OCI-LY7 (cell line): ENCODE results near the gene EVA1C.

Source experiments
- EZH2phosphoT487 ChIP-seq: fragments of 200-600 bp; sonication (generic); IDR thresholded peaks from 2 replicates; pipeline ENCODE4 v1.6.1; 2018; ENCODE audit warnings: low read depth, borderline replicate concordance, mild to moderate bottlenecking, mixed run types, antibody characterized with exemption, low read length, moderate library complexity, mixed read lengths
- TF ChIP-seq, protein P1 (sequence below): fragments of 200-600 bp; sonication (generic); conservative IDR thresholded peaks from 2 replicates; pipeline ENCODE4 v1.5.1; 2014; ENCODE audit warnings: mild to moderate bottlenecking, antibody characterized with exemption, low read length, moderate library complexity, mixed read lengths

DNA sequence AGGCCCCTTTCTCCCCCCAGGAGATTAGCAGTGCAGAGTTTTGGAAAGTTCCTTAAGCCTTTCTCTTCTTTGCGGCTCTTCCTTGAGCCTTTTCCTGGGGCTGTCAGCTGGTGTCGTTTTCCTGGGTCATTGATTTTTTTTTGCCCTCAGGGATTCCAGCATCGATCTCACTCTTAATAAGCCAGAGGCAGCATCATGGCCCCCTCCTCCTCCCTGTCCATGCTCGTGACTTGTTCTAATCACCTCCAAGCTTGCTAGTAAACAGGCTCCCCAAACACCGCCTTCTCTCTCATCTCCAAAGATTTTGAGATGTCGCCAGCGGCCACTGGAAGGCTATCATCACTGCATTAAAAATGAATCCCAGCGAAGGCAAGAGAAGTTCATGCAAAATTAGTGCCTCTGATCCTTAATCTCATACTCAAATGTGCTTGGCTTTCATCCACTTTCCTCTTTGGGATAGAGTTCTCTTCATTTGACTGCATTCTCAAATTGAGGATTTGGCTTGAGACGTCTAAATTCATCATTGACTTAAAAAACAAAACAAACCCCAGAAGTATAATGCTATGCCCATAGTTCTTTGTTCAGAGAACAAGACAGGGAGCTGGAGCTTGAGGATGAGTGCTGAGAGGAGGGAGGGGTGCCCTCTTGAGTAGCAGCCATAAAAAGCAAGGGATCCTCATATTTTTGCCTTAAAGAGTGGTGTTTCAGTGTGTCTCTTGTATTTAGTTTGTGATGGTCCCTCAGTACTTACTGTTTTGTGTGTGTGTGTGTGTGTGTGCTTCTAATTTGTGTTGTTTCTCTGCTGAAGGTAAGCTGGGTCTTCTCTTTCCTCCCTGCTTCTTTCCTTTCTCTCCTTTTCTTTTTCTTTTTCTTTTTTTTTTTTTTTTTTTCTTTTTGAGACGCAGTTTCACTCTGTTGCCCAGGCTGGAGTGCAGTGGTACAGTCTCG is 3.2 kb downstream of the EVA1C start:
- no peak for TF ChIP-seq EZH2phosphoT487
- TF ChIP-seq, protein P1, sequence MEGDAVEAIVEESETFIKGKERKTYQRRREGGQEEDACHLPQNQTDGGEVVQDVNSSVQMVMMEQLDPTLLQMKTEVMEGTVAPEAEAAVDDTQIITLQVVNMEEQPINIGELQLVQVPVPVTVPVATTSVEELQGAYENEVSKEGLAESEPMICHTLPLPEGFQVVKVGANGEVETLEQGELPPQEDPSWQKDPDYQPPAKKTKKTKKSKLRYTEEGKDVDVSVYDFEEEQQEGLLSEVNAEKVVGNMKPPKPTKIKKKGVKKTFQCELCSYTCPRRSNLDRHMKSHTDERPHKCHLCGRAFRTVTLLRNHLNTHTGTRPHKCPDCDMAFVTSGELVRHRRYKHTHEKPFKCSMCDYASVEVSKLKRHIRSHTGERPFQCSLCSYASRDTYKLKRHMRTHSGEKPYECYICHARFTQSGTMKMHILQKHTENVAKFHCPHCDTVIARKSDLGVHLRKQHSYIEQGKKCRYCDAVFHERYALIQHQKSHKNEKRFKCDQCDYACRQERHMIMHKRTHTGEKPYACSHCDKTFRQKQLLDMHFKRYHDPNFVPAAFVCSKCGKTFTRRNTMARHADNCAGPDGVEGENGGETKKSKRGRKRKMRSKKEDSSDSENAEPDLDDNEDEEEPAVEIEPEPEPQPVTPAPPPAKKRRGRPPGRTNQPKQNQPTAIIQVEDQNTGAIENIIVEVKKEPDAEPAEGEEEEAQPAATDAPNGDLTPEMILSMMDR: no peak
